ENCODE results near the gene CST9L.
A peak's percentile ranks its signal among the peaks of the same experiment; 100 is the strongest.

Gene CST9L

DNA sequence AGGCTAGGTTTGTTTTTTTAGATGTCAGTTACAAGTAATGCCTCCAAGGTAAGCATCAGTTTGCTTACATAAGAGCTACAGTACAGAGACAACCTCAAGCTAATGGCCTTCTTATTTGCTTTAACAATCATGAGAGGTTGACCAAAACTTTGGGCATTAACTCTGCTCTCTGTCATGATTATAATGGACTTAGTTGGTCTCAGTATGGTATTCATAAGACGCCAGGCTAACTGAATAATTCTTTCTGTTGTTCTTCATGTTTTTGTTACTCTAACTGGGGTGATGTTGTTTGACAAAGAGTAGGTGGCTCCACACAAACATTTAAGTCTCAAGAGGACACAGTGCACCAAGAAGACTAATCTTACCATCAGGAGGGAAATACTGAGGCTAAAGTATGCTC is 27.7 kb upstream of the CST9L start:
- no peak overlapping the region for H2AK5ac ChIP-seq (ENCODE audit: low read length)
- no peak for DNase-seq
- no peak overlapping the region for H3K23ac ChIP-seq (ENCODE audit: low read length)
- no peak overlapping the region for H3K18ac ChIP-seq (ENCODE audit: low read length)
- H2BK15ac ChIP-seq (replicated peaks; ENCODE audit: low read depth), result no peak overlapping the region
- H3K27ac ChIP-seq (ENCODE audit: low read depth, low read length), result no peak overlapping the region
- no peak overlapping the region for H3K4ac ChIP-seq (ENCODE audit: low read depth, low read length)
- H3K9ac ChIP-seq (ENCODE audit: low read length), result no peak overlapping the region
- no peak overlapping the region for H2BK5ac ChIP-seq (ENCODE audit: low read length)
- no peaks in the 10 kb centered on the region for H3K79me1 ChIP-seq (ENCODE audit: low read length)
- no peak overlapping the region for H4K5ac ChIP-seq (ENCODE audit: low read length)
- no peak overlapping the region for H3K4me2 ChIP-seq (ENCODE audit: low read length)
- no CpG with 5 or more reads among the region's 1 CpG for WGBS (ENCODE audit: extremely low coverage, insufficient coverage, low lambda C conversion rate)
- H3K4me3 ChIP-seq (ENCODE audit: low read length), result no peak overlapping the region
- H3K27me3 ChIP-seq (ENCODE audit: insufficient read depth, low read length, poor library complexity), result no peaks in the 10 kb centered on the region
- no peak overlapping the region for H4K8ac ChIP-seq (ENCODE audit: low read depth, low read length)
- no peak overlapping the region for H3K56ac ChIP-seq (ENCODE audit: low read length)
- no peak overlapping the region for H2BK120ac ChIP-seq (ENCODE audit: low read depth, low read length)
- no peaks in the 10 kb centered on the region for H3K4me1 ChIP-seq (ENCODE audit: control insufficient read depth, low read depth, low read length)
- no peaks in the 10 kb centered on the region for H3K79me2 ChIP-seq (ENCODE audit: control insufficient read depth, insufficient read depth, low read length)
- no peaks in the 10 kb centered on the region for H3K36me3 ChIP-seq (ENCODE audit: control insufficient read depth, insufficient read depth, low read length)

DNA sequence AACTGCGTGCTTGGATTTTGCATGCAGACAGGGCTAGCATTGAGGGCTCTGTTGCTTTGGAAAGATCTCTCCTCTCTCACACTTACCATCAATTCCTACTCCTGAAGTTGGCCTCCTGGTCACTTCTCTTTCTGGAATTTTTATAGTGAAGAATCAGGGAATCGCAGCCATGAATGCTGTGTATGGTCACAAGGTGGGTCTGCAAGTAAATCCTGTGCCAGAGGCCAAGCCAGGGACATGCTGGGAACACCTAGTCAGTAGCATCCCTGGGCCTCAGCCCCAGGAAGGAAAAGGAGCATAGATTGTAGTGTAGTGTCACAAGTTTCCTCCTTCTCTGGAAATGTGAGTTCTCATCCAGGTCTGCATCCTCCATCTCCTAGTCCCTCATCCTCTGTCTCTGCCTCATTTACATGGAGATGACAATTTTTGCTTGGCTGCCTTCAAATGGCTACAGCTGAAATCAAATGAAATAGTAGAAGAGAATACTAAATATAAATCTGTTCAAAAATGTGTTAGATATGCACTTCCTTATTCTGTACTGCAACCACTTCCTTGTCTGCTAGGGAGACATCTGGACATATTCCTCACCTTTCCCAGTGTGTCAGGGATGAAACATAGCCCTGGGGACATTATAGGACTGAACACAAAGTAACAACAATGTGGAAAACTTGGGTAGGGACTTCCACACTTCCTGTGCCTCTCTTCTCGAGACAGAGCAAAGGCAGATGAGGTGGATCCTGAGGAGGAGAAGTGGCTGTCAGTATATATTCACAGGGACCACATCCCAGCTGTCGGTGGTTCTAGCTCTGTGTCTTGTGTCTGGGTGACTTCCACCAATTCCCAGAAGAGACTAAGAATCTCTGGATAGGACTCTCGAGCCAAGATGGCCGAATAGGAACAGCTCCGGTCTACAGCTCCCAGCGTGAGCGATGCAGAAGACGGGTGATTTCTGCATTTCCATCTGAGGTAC is 20.4 kb upstream of the CST9L start:
- no peak for DNase-seq

DNA sequence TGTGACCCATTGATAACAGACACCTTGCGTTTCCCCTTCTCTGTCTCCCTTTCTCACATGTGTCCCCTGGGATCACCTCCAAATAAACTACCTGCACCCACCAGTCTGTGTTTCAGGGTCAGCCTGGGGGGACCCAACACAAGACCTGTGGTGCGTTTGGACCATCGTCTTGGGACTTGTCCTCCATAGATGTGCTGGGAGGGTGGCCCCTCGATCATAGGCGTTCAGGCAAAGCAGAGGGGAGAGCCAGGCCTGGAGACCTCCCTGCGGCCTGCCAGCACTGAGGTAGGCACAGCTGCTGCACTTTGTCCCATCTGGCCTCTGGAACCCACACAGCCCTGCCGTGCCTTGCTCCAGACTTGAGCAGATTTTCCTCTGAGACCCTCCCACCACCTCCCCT is 19.3 kb upstream of the CST9L start:
- Histone ChIP-seq H3K27ac (ENCODE audit: low read depth, low read length) (no peak overlapping the region), H3K56ac (ENCODE audit: low read length) (no peak overlapping the region), H3K36me3 (ENCODE audit: control insufficient read depth, insufficient read depth, low read length) (no peaks in the 10 kb centered on the region), H3K18ac (ENCODE audit: low read length) (no peak overlapping the region), H3K9ac (ENCODE audit: low read length) (no peak overlapping the region), H3K79me2 (ENCODE audit: control insufficient read depth, insufficient read depth, low read length) (no peaks in the 10 kb centered on the region), H3K23ac (ENCODE audit: low read length) (no peak overlapping the region), H3K4me1 (ENCODE audit: control insufficient read depth, low read depth, low read length) (no peaks in the 10 kb centered on the region), H3K4ac (ENCODE audit: low read depth, low read length) (no peak overlapping the region), H2AK5ac (ENCODE audit: low read length) (no peak overlapping the region), H4K8ac (ENCODE audit: low read depth, low read length) (no peak overlapping the region), H2BK15ac (replicated peaks; ENCODE audit: low read depth) (no peak overlapping the region), H2BK120ac (ENCODE audit: low read depth, low read length) (no peak overlapping the region), H3K4me2 (ENCODE audit: low read length) (no peak overlapping the region), H3K4me3 (ENCODE audit: low read length) (no peak overlapping the region), H3K79me1 (ENCODE audit: low read length) (no peaks in the 10 kb centered on the region), H4K5ac (ENCODE audit: low read length) (no peak overlapping the region), H2BK5ac (ENCODE audit: low read length) (no peak overlapping the region), H3K27me3 (ENCODE audit: insufficient read depth, low read length, poor library complexity) (no peaks in the 10 kb centered on the region)
- no CpG with 5 or more reads among the region's 7 CpGs for WGBS (ENCODE audit: extremely low coverage, insufficient coverage, low lambda C conversion rate)
- DNase-seq, result no peak

More for the DNA sequence above, 20.4 kb upstream of the CST9L start:
- Histone ChIP-seq H3K27me3 (ENCODE audit: insufficient read depth, low read length, poor library complexity) (no peaks in the 10 kb centered on the region), H2AK5ac (ENCODE audit: low read length) (peak overlapping the region; percentile 22), H3K23ac (ENCODE audit: low read length) (no peak overlapping the region), H2BK120ac (ENCODE audit: low read depth, low read length) (no peak overlapping the region), H2BK5ac (ENCODE audit: low read length) (peak overlapping the region; percentile 55), H3K56ac (ENCODE audit: low read length) (peak overlapping the region; percentile 42), H3K4me1 (ENCODE audit: control insufficient read depth, low read depth, low read length) (no peaks in the 10 kb centered on the region), H3K4me3 (ENCODE audit: low read length) (no peak overlapping the region), H3K79me2 (ENCODE audit: control insufficient read depth, insufficient read depth, low read length) (no peaks in the 10 kb centered on the region), H4K8ac (ENCODE audit: low read depth, low read length) (no peak overlapping the region), H3K4me2 (ENCODE audit: low read length) (no peak overlapping the region), H3K79me1 (ENCODE audit: low read length) (no peaks in the 10 kb centered on the region), H2BK15ac (replicated peaks; ENCODE audit: low read depth) (no peak overlapping the region), H3K4ac (ENCODE audit: low read depth, low read length) (no peak overlapping the region), H3K27ac (ENCODE audit: low read depth, low read length) (no peak overlapping the region), H3K18ac (ENCODE audit: low read length) (no peak overlapping the region), H4K5ac (ENCODE audit: low read length) (no peak overlapping the region), H3K36me3 (ENCODE audit: control insufficient read depth, insufficient read depth, low read length) (no peaks in the 10 kb centered on the region), H3K9ac (ENCODE audit: low read length) (no peak overlapping the region)
- WGBS (ENCODE audit: extremely low coverage, insufficient coverage, low lambda C conversion rate), result no CpG with 5 or more reads among the region's 10 CpGs

DNA sequence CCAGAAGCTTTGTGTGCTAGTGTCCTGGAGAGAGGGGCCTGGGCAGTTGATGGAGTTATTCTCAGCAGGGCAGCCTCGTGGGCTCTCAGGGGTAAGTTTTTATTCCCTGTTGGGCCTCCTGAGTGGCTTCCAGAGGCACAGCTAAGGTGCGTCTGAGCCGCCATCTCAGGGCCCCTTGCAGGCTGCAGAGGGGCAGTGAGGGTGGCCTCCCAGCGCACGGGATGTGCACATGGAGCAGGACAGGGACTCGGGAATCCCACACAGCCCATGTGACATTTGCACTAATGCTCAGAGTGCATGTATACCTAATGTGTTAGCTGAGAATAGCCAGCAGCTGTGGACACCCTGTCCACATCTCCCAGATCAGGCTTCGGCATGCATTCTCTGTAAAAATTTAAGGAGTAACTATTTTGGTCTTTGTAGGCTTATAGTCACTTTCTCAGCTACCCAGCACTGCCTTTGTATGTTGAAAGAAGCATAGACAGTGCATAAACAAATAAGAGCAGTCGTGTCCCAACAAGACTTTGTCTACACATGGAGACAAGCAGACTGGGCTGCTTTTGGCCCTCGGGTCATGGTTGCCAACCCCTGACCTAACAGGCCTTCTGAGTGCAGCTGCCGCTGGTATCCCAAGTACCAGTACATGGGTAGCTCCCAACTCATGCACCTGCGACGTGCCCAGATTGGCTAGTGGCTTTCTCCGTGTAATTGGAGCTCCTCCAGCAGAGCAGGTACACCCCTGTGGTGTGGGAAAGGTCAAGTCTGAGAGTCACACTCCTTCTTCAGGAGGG is 18.6 kb upstream of the CST9L start:
- no peak overlapping the region for H2BK120ac ChIP-seq (ENCODE audit: low read depth, low read length)
- no peak overlapping the region for H3K9ac ChIP-seq (ENCODE audit: low read length)
- H3K4ac ChIP-seq (ENCODE audit: low read depth, low read length), result no peak overlapping the region
- no peaks in the 10 kb centered on the region for H3K36me3 ChIP-seq (ENCODE audit: control insufficient read depth, insufficient read depth, low read length)
- H2BK15ac ChIP-seq (replicated peaks; ENCODE audit: low read depth), result no peak overlapping the region
- no peak overlapping the region for H3K4me2 ChIP-seq (ENCODE audit: low read length)
- H3K56ac ChIP-seq (ENCODE audit: low read length), result no peak overlapping the region
- WGBS (ENCODE audit: extremely low coverage, insufficient coverage, low lambda C conversion rate), result no CpG with 5 or more reads among the region's 13 CpGs
- no peaks in the 10 kb centered on the region for H3K27me3 ChIP-seq (ENCODE audit: insufficient read depth, low read length, poor library complexity)
- H4K5ac ChIP-seq (ENCODE audit: low read length), result no peak overlapping the region
- H2BK5ac ChIP-seq (ENCODE audit: low read length), result no peak overlapping the region
- H2AK5ac ChIP-seq (ENCODE audit: low read length), result no peak overlapping the region
- no peaks in the 10 kb centered on the region for H3K79me1 ChIP-seq (ENCODE audit: low read length)
- H3K4me1 ChIP-seq (ENCODE audit: control insufficient read depth, low read depth, low read length), result no peaks in the 10 kb centered on the region
- no peaks in the 10 kb centered on the region for H3K79me2 ChIP-seq (ENCODE audit: control insufficient read depth, insufficient read depth, low read length)
- H4K8ac ChIP-seq (ENCODE audit: low read depth, low read length), result no peak overlapping the region
- no peak overlapping the region for H3K23ac ChIP-seq (ENCODE audit: low read length)
- no peak overlapping the region for H3K4me3 ChIP-seq (ENCODE audit: low read length)
- DNase-seq, result no peak
- no peak overlapping the region for H3K18ac ChIP-seq (ENCODE audit: low read length)
- H3K27ac ChIP-seq (ENCODE audit: low read depth, low read length), result no peak overlapping the region

DNA sequence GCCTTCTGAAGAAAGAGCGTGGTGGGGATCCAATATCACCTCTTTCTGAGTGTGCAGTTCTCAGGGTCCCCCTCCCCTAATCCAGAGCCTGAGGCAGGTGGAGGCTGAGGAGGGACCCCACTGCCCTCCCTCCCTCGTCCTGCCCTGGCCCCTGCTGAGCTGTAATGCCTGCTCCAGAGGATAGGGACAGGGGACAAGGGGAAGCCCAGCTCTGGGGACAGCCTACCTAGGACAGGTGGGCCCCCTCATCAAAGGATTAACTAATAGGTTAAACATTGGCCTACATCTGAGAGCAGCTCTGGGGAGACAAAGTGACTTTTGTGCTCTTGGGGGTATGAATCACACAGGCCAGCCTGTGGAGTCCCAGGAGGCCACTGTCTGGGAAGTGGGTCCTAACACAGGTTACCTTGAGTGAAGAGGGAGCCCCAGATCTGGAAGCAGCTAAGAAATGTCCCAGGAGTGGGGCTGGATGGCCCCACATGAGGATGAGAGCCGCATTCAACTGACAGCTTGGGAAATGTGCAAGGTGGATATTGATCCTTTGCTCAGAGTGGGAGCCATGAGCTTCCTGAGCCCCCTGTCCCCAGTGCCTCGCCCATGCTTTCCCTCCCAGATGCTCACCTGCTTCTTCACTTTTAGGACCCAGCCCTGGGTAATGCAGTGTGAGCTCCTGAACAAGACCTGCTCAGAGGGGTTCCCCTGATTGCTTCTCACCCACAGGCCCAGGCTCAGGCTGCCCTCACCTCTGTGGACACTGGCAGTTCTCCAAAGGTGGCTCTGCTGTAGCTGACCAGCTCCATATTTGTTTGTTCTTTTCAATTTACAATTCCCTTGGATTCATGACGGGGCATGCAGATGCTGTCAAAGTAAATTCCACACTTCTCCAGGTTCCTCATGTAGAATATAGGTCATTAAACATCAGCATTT is 17.8 kb upstream of the CST9L start:
- H3K27ac ChIP-seq (ENCODE audit: low read depth, low read length), result no peak overlapping the region

More for the DNA sequence above, 17.8 kb upstream of the CST9L start:
- Histone ChIP-seq H3K4me2 (ENCODE audit: low read length) (no peak overlapping the region), H3K9ac (ENCODE audit: low read length) (no peak overlapping the region), H2BK120ac (ENCODE audit: low read depth, low read length) (no peak overlapping the region), H2BK5ac (ENCODE audit: low read length) (no peak overlapping the region), H3K4me1 (ENCODE audit: control insufficient read depth, low read depth, low read length) (no peaks in the 10 kb centered on the region), H3K79me2 (ENCODE audit: control insufficient read depth, insufficient read depth, low read length) (no peaks in the 10 kb centered on the region), H4K8ac (ENCODE audit: low read depth, low read length) (no peak overlapping the region), H3K56ac (ENCODE audit: low read length) (no peak overlapping the region), H3K4me3 (ENCODE audit: low read length) (no peak overlapping the region), H3K23ac (ENCODE audit: low read length) (no peak overlapping the region), H2AK5ac (ENCODE audit: low read length) (no peak overlapping the region), H3K4ac (ENCODE audit: low read depth, low read length) (no peak overlapping the region), H3K36me3 (ENCODE audit: control insufficient read depth, insufficient read depth, low read length) (no peaks in the 10 kb centered on the region), H2BK15ac (replicated peaks; ENCODE audit: low read depth) (no peak overlapping the region), H4K5ac (ENCODE audit: low read length) (no peak overlapping the region), H3K79me1 (ENCODE audit: low read length) (no peaks in the 10 kb centered on the region), H3K27me3 (ENCODE audit: insufficient read depth, low read length, poor library complexity) (no peaks in the 10 kb centered on the region), H3K18ac (ENCODE audit: low read length) (no peak overlapping the region)
- no peak for DNase-seq
- WGBS (ENCODE audit: extremely low coverage, insufficient coverage, low lambda C conversion rate), result no CpG with 5 or more reads among the region's 5 CpGs

Data from mesendoderm (in vitro differentiated cells).